Epithelial cell of proximal tubule (primary cell): Measurements from ENCODE around the gene KRTAP5-2. TPM values are rescaled to one million over a fixed set of nuclear protein-coding genes. Genes with fewer than 3 reads are reported as not detected.
"Not testable (repeated sequence)": the region's sequence is repeated elsewhere in the genome, so short reads cannot be mapped to it uniquely, and the experiment has no call there.

Source experiments
- DNase-seq: peaks from one replicate; pipeline ENCODE4 v3.0.0-alpha.2; 2011; ENCODE audit warnings: low read depth
- H3K4me3 ChIP-seq: 2 replicates; pipeline ENCODE4 v1.5.1; 2011; ENCODE audit warnings: low read depth, mild to moderate bottlenecking, low read length
- CTCF ChIP-seq: conservative IDR thresholded peaks from 2 replicates; pipeline ENCODE4 v1.5.1; 2012; ENCODE audit warnings: low read depth, mild to moderate bottlenecking, low read length
- total RNA-seq: library from RNA; depleted of rRNA; stranded (reverse); fragments of >200 nt; gene quantifications from 2 replicates; pipeline ENCODE4 v1.2.3, GENCODE V29; 2015

KRTAP5-2 gene
- total RNA-seq, 1 donor from 2014 or later, result not detected

- no peak overlapping the region for H3K4me3 ChIP-seq
- no peak for DNase-seq
- TF ChIP-seq CTCF, result no peak
Observed at GRCh38 chr11:1625541-1625940, 27.4 kb upstream of the KRTAP5-2 start.

DNA sequence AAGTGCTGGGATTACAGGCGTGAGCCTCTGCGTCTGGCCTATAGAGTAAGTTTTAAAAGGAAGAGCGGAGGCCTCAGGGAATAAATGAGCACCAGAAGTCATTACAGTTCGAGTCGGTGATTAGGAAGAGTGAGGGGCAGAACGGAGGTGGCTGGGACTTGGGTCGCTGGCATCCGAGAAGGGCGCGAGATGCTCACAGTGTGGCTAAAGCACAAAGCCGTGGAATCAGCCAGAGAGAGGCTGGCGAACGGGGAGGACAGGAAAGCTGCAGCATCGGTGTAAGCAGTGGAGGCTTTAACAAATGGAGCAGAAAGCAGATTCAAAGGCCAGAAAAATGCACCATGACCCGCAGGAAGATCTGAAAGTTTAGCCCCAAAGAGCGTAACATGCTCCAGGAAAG, 26.5 kb upstream of the KRTAP5-2 start:
- no peak for TF ChIP-seq CTCF
- no peak overlapping the region for H3K4me3 ChIP-seq
- DNase-seq, result no peak

- no peak for DNase-seq
- H3K4me3 ChIP-seq, result no peak overlapping the region
- TF ChIP-seq CTCF, result no peak
Observed at GRCh38 chr11:1623716-1624115, 25.6 kb upstream of the KRTAP5-2 start.

DNA sequence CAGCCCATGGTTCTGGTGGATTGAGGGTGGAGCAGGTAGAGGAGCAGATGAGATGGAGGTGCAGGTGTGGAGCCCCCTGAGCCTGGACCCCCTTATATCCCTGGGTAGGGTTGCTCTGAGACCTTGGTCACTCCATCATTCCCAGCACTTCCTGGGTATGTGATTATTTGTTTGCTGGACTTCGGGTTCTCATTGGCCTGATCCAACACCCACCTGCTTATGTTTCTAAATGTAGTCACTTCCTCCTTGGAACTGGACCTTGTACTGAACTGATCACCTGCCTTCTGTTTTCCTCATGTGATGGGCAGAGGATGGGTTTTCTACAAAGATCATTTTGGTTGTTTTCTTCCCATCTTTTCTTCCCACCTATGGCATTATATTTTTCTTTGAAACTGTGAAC, 24.0 kb upstream of the KRTAP5-2 start, which contains the start of gene KRTAP5-4:
KRTAP5-4 (minus strand) TSS at position 53 of the 400 bp plus-strand sequence; CDS start at position 8, 45 bp downstream.
- DNase-seq, result no peak
- no peak within 1 kb of the TSS for H3K4me3 ChIP-seq
- no peak for TF ChIP-seq CTCF

- TF ChIP-seq CTCF, result no peak
- H3K4me3 ChIP-seq, result no peak overlapping the region
- DNase-seq, result no peak
Observed at GRCh38 chr11:1619449-1619848, 21.4 kb upstream of the KRTAP5-2 start.

GRCh38 chr11:1618231-1618630, 20.1 kb upstream of the KRTAP5-2 start:
- no peak overlapping the region for H3K4me3 ChIP-seq
- TF ChIP-seq CTCF, result no peak
- DNase-seq, result no peak

DNA sequence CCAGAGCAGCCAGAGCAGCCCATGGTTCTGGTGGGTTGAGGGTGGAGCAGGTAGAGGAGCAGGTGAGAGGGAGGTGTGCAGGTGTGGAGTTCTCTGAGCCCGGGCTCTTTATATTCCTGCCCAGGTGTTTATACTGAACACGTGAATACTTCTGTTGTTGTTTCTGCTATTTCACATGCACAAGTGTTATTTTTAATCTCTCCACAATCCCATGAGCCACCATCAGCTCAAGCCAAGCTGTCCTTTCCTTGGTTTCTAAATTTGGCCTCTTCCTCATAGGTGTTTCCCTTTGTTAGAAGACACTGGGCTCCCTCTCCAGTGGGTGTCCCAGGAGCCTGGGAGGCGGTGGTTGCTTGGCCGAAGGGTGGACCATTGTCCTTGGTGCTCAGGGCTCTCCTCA, 10.3 kb upstream of the KRTAP5-2 start, which contains the start of gene KRTAP5-3:
KRTAP5-3 (minus strand) TSS at position 101 of the 400 bp plus-strand sequence; CDS start at position 23, 78 bp downstream.
- H3K4me3 ChIP-seq, result no peak within 1 kb of the TSS
- no peak for TF ChIP-seq CTCF

GRCh38 chr11:1607901-1608300, 9.8 kb upstream of the KRTAP5-2 start:
- H3K4me3 ChIP-seq, DNase-seq: not testable (repeated sequence)

More for the DNA sequence above, 10.3 kb upstream of the KRTAP5-2 start, which contains the start of gene KRTAP5-3:
- no peak for DNase-seq

- H3K4me3 ChIP-seq, DNase-seq: not testable (repeated sequence)
Observed at GRCh38 chr11:1607156-1607845, 9.2 kb upstream of the KRTAP5-2 start.

GRCh38 chr11:1605923-1606322, 7.8 kb upstream of the KRTAP5-2 start:
- not testable (repeated sequence) for DNase-seq, H3K4me3 ChIP-seq
